Glutamatergic neuron (in vitro differentiated cells): ENCODE measurements around the gene HOXC13. TPM values are rescaled to one million over a fixed set of nuclear protein-coding genes. Genes with fewer than 3 reads are reported as not detected.

Source experiments
- DNase-seq: peaks from one replicate; pipeline ENCODE4 v3.0.0; 2022
- H3K27ac Mint-ChIP-seq: one replicate; pipeline ENCODE4 v1.8.0; 2020; ENCODE audit warnings: mild to moderate bottlenecking, mixed read lengths, inconsistent platforms; ENCODE audit not compliant: unreplicated experiment
- H3K27me3 Mint-ChIP-seq: one replicate; pipeline ENCODE4 v1.8.0; 2020; ENCODE audit warnings: mild to moderate bottlenecking, moderate library complexity, mixed read lengths, inconsistent platforms; ENCODE audit not compliant: unreplicated experiment
- H3K36me3 Mint-ChIP-seq: one replicate; pipeline ENCODE4 v1.8.0; 2020; ENCODE audit warnings: mild to moderate bottlenecking, mixed read lengths, inconsistent platforms; ENCODE audit not compliant: unreplicated experiment
- H3K4me1 Mint-ChIP-seq: one replicate; pipeline ENCODE4 v1.8.0; 2020; ENCODE audit warnings: mild to moderate bottlenecking, low read depth, mixed read lengths, inconsistent platforms; ENCODE audit not compliant: unreplicated experiment
- H3K4me3 Mint-ChIP-seq: one replicate; pipeline ENCODE4 v1.8.0; 2020; ENCODE audit warnings: mild to moderate bottlenecking, mixed read lengths, inconsistent platforms; ENCODE audit not compliant: unreplicated experiment
- H3K9me3 Mint-ChIP-seq: one replicate; pipeline ENCODE4 v1.8.0; 2020; ENCODE audit warnings: mild to moderate bottlenecking, moderate library complexity, mixed read lengths, inconsistent platforms; ENCODE audit not compliant: unreplicated experiment
- CTCF ChIP-seq: fragments of 200-600 bp; sonication (generic); IDR thresholded peaks from one replicate; pipeline ENCODE4 v1.5.0; 2021; ENCODE audit not compliant: partially characterized antibody, unreplicated experiment
- total RNA-seq: library from RNA; stranded (reverse); fragmentation: NEBNext Ultra II Directional; extraction: Animal tissue kit (Norgen Biotek cat#: 25700); gene quantifications from one replicate; pipeline ENCODE4 v1.2.1, GENCODE V29; 2021; ENCODE audit not compliant: unreplicated experiment

Gene HOXC13
- total RNA-seq, 1 donor from 2014 or later, result not detected

DNA sequence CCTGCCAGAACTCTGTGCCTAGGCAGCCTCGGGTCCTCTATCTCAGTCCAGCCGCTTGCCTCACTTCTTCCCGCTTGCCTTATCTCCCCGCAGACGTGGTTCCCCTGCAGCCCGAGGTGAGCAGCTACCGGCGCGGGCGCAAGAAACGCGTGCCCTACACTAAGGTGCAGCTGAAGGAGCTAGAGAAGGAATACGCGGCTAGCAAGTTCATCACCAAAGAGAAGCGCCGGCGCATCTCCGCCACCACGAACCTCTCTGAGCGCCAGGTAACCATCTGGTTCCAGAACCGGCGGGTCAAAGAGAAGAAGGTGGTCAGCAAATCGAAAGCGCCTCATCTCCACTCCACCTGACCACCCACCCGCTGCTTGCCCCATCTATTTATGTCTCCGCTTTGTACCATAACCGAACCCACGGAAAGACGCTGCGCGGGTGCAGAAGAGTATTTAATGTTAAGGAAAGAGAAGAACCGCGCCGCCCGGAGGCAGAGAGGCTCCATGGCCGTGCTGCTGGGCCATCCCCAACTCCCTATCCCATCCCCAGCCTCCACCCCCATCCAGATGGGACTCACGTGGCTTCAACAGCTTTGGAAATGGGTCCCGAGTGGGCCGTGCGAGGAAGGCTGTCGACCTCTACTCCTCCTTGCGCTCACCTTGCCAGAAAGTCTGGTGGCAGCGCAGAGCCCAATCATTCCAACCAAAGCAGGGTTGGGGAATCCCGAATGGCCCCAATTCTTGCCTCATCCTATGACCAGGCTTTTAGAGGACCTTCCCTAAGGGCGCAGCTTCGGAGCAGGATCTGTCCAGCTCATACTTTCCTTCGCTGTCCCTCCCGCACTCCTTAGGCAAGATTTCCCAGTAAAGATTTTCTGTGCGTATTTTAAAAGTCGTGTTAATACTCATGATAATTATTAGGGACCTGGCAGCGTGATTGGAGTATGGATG is 6.5 kb downstream of the HOXC13 start:
- DNase-seq, result no peak
- peaks cover 42% of the 10 kb centered on the region for H3K27me3 Mint-ChIP-seq
- H3K9me3 Mint-ChIP-seq, result peaks cover 3% of the 10 kb centered on the region
- TF ChIP-seq CTCF, result no peak
- no peak overlapping the region for H3K27ac Mint-ChIP-seq
- no peak overlapping the region for H3K4me3 Mint-ChIP-seq
- no peaks in the 10 kb centered on the region for H3K4me1 Mint-ChIP-seq
- no peaks in the 10 kb centered on the region for H3K36me3 Mint-ChIP-seq

- Mint-ChIP-seq H3K9me3 (peaks cover 3% of the 10 kb centered on the region), H3K4me3 (no peak overlapping the region), H3K4me1 (no peaks in the 10 kb centered on the region), H3K27me3 (peaks cover 46% of the 10 kb centered on the region), H3K27ac (no peak overlapping the region), H3K36me3 (no peaks in the 10 kb centered on the region)
- no peak for TF ChIP-seq CTCF
- no peak for DNase-seq
Measured at GRCh38 chr12:53947743-53948142, 9.1 kb downstream of the HOXC13 start.

DNA sequence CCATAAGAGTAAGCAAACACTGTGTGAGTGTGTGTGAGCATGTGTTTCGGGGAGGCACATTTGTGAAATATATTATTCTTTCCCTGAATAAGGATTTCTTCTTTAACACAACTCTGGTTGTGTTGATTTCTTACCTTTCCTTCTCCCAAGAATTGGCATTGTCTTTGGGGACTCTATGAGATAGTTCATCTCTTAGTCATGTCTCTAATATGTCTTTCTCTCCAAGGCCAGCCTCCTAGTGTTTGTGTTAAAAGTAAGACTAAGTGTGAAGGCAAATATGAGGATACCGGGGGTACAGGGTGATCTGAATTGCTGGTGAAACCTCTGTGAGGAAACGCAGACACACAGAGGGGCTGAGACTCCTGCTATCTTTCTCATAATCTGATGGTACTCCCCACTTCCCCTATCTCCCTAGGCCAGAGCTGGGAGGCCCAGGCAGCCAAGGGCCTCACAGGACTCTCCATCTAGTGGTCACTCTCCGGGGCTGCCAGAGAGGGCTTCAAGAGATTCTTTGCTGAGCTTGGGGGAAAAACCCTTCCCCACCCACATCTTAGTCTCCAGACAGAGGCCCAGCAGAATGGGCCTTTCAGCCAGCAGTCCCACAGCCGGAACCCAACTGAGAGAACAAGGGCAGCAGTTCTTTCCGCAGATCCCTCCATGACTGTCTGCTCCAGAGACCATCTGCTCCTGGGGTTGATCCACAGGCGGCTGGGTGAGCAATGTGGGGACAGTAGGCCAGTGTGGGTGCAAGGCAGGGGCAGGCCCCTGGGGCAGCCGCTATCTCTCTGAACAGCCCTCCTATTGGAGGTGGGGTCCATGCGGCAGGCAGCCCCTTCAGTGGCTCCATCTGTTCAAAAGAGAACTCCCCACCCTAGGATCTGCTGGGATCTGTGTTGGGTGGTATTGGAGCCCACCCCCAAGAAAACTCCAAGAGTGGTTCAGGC is 10.3 kb downstream of the HOXC13 start:
- H3K4me3 Mint-ChIP-seq, result no peak overlapping the region
- no peaks in the 10 kb centered on the region for H3K4me1 Mint-ChIP-seq
- DNase-seq, result no peak
- H3K9me3 Mint-ChIP-seq, result peaks cover 3% of the 10 kb centered on the region
- H3K27me3 Mint-ChIP-seq, result peaks cover 46% of the 10 kb centered on the region
- H3K27ac Mint-ChIP-seq, result no peak overlapping the region
- no peak for TF ChIP-seq CTCF
- H3K36me3 Mint-ChIP-seq, result no peaks in the 10 kb centered on the region

- H3K27me3 Mint-ChIP-seq, result peaks cover 43% of the 10 kb centered on the region
- no peak for DNase-seq
- H3K27ac Mint-ChIP-seq, result no peak overlapping the region
- H3K36me3 Mint-ChIP-seq, result no peaks in the 10 kb centered on the region
- peaks cover 3% of the 10 kb centered on the region for H3K9me3 Mint-ChIP-seq
- TF ChIP-seq CTCF, result no peak
- H3K4me3 Mint-ChIP-seq, result no peak overlapping the region
- no peaks in the 10 kb centered on the region for H3K4me1 Mint-ChIP-seq
Measured at GRCh38 chr12:53949631-53950436, 11.2 kb downstream of the HOXC13 start.
